MCF 10A (cell line): ENCODE data around the gene RSKR. TPM values are rescaled to one million over a fixed set of nuclear protein-coding genes. Genes with fewer than 3 reads are reported as not detected.

Experiments used
- BruUV-seq: library from RNA; stranded (reverse); fragments of 400-500 nt; replicated peaks from 2 replicates; lab custom pipeline; 2021; lab: Mats Ljungman, UMichigan
- CTCF ChIA-PET: fragments of 300-600 bp; sonication (Branson Sonifier 250); formaldehyde crosslinking; extraction: SDS; loops from one replicate; lab custom pipeline; 2021; ENCODE audit warnings: antibody characterized with exemption, inconsistent platforms; lab: Yijun Ruan, JAX
- POLR2A ChIA-PET: fragments of 300-600, 350-650 bp; sonication (Branson Sonifier 250); formaldehyde crosslinking; extraction: SDS; loops from one replicate; lab custom pipeline; 2020; ENCODE audit warnings: antibody characterized with exemption, inconsistent platforms; lab: Yijun Ruan, JAX
- DNase-seq: peaks from one replicate; pipeline ENCODE4 v3.0.0-alpha.2; 2018; ENCODE audit not compliant: unreplicated experiment
- H3K27ac Mint-ChIP-seq: one replicate; pipeline ENCODE4 v1.8.0; 2022; ENCODE audit warnings: mild to moderate bottlenecking, low read depth, mixed read lengths; ENCODE audit not compliant: unreplicated experiment
- H3K27me3 Mint-ChIP-seq: one replicate; pipeline ENCODE4 v1.8.0; 2022; ENCODE audit warnings: mixed read lengths; ENCODE audit not compliant: insufficient read depth, unreplicated experiment
- H3K36me3 Mint-ChIP-seq: one replicate; pipeline ENCODE4 v1.8.0; 2022; ENCODE audit warnings: mild to moderate bottlenecking, moderate library complexity, mixed read lengths; ENCODE audit not compliant: insufficient read depth, unreplicated experiment
- H3K4me1 Mint-ChIP-seq: one replicate; pipeline ENCODE4 v1.8.0; 2022; ENCODE audit warnings: mixed read lengths; ENCODE audit not compliant: insufficient read depth, unreplicated experiment
- H3K4me3 Mint-ChIP-seq: one replicate; pipeline ENCODE4 v1.8.0; 2022; ENCODE audit warnings: mild to moderate bottlenecking, moderate library complexity, mixed read lengths; ENCODE audit not compliant: unreplicated experiment
- H3K9me3 Mint-ChIP-seq: one replicate; pipeline ENCODE4 v1.8.0; 2022; ENCODE audit warnings: mixed read lengths; ENCODE audit not compliant: unreplicated experiment
- CTCF ChIP-seq: fragments of 200-600 bp; IDR thresholded peaks from one replicate; pipeline ENCODE4 v1.8.0; 2022; ENCODE audit warnings: antibody characterized with exemption, mild to moderate bottlenecking; ENCODE audit not compliant: unreplicated experiment
- intact Hi-C: fragments of 100-400 bp; cut with micrococcal nuclease; formaldehyde crosslinking; loops from 2 replicates; pipeline ENCODE4 v1.14.1; 2022
- total RNA-seq: library from RNA; stranded (reverse); gene quantifications from 2 replicates; pipeline ENCODE4 v1.2.3, GENCODE V29; 2022

The RSKR gene
- total RNA-seq, 1 experiment from 2014 or later: 19.9 TPM

- POLR2A ChIA-PET: interaction anchor here (0.6 to 1.1 kb wide), 2 partner anchors 9 to 29 kb away, joined by 3 to 4 read pairs; partner anchors contain the start of gene ALDOC
- H3K9me3 Mint-ChIP-seq: no peaks in the 10 kb centered on the region
Measured at GRCh38 chr17:28567604-28568003, 46.4 kb downstream of the RSKR start.

DNA sequence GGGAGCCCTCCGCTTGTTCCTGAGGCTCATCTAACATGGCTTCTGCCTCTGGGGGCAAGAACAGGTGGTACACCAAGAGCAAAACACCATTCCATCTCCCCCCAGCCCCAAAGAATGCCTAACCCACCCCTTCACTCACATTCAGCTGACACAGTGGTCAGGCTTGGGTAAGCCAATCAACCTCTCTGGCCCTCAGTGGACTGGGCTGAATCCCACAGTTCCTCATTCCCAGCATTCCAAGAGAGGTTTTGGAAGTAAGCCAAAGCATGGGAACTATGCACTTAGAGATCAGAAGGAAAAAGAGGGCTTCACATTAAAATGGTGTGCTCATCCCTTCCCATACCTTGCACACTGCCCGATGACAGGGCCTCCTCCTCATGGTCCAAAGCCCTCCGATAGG, 50.5 kb downstream of the RSKR start:
- Mint-ChIP-seq H3K36me3 (peaks cover 56% of the 10 kb centered on the region), H3K27ac (no peak overlapping the region), H3K4me3 (no peak overlapping the region), H3K27me3 (no peaks in the 10 kb centered on the region), H3K9me3 (no peaks in the 10 kb centered on the region), H3K4me1 (no peaks in the 10 kb centered on the region)
- ChIA-PET CTCF (no interaction called here), POLR2A (no interaction called here)
- no TSS peak for BruUV-seq
- DNase-seq: no peak
- TF ChIP-seq CTCF: no peak
- intact Hi-C loops: no loop called here

More at GRCh38 chr17:28567604-28568003, 46.4 kb downstream of the RSKR start:
- TF ChIP-seq CTCF: no peak
- no peak overlapping the region for H3K27ac Mint-ChIP-seq
- CTCF ChIA-PET: interaction anchor here (1.4 kb wide), 1 partner anchor 19 kb away, joined by 4 read pairs; no protein-coding TSS in a partner anchor
- no peaks in the 10 kb centered on the region for H3K27me3 Mint-ChIP-seq
- DNase-seq: no peak
- intact Hi-C loops: no loop called here
- peaks cover 18% of the 10 kb centered on the region for H3K4me1 Mint-ChIP-seq
- peaks cover 28% of the 10 kb centered on the region for H3K36me3 Mint-ChIP-seq
- no TSS peak for BruUV-seq
- H3K4me3 Mint-ChIP-seq: no peak overlapping the region

Other genes starting within 250 kb of the RSKR start
- gene SEBOX, start 249.0 kb downstream of the RSKR start, total RNA-seq: not detected in 2 replicates
- gene VTN, start 243.9 kb downstream of the RSKR start, total RNA-seq: not detected in 2 replicates
- 0.63 and 1.0 TPM in 2 replicates for gene SARM1, start 242.5 kb downstream of the RSKR start, total RNA-seq
- 18.4 and 20.1 TPM in 2 replicates for gene SLC46A1, start 208.0 kb downstream of the RSKR start, total RNA-seq
- gene SLC13A2, start 140.5 kb downstream of the RSKR start, total RNA-seq: not detected in 2 replicates
- gene FOXN1, start 107.8 kb downstream of the RSKR start, total RNA-seq: not detected in 2 replicates
- 12.5 and 13.7 TPM in 2 replicates for gene UNC119, start 61.6 kb downstream of the RSKR start, total RNA-seq
- gene PIGS, start 42.7 kb downstream of the RSKR start, total RNA-seq: 50.5 and 56.1 TPM in 2 replicates
- 2.4 and 6.0 TPM in 2 replicates for gene ALDOC, start 37.3 kb downstream of the RSKR start, total RNA-seq
- 31.5 and 38.1 TPM in 2 replicates for gene SPAG5, start 15.2 kb downstream of the RSKR start, total RNA-seq
- gene BLTP2, start 31.0 kb upstream of the RSKR start, total RNA-seq: 119 and 126 TPM in 2 replicates
- 31.4 and 31.8 TPM in 2 replicates for gene SDF2, start 47.7 kb upstream of the RSKR start, total RNA-seq
- 81.7 and 86.4 TPM in 2 replicates for gene SUPT6H, start 48.0 kb upstream of the RSKR start, total RNA-seq
- gene PROCA1, start 97.7 kb upstream of the RSKR start, total RNA-seq: 0.86 and 1.1 TPM in 2 replicates
- gene RAB34, start 103.7 kb upstream of the RSKR start, total RNA-seq: 90.0 and 105 TPM in 2 replicates
- gene RPL23A, start 105.8 kb upstream of the RSKR start, total RNA-seq: 1,941 and 2,110 TPM in 2 replicates
- gene TLCD1, start 112.0 kb upstream of the RSKR start, total RNA-seq: 13.4 and 18.7 TPM in 2 replicates
- 4.5 and 8.6 TPM in 2 replicates for gene NEK8, start 114.6 kb upstream of the RSKR start, total RNA-seq
- 106 and 126 TPM in 2 replicates for gene TRAF4, start 129.8 kb upstream of the RSKR start, total RNA-seq
- gene FAM222B, start 228.6 kb upstream of the RSKR start, total RNA-seq: 18.5 and 22.2 TPM in 2 replicates
- 51.6 and 53.7 TPM in 2 replicates for gene ERAL1, start 240.8 kb upstream of the RSKR start, total RNA-seq